COLO829 (cell line): ENCODE data around the gene OVAAL.
"Not testable (repeated sequence)": the region's sequence is repeated elsewhere in the genome, so short reads cannot be mapped to it uniquely, and the experiment has no call there.

Source experiments
- DNase-seq: peaks from one replicate; pipeline ENCODE4 v3.0.0; 2012; ENCODE audit warnings: low spot score

OVAAL gene

DNA sequence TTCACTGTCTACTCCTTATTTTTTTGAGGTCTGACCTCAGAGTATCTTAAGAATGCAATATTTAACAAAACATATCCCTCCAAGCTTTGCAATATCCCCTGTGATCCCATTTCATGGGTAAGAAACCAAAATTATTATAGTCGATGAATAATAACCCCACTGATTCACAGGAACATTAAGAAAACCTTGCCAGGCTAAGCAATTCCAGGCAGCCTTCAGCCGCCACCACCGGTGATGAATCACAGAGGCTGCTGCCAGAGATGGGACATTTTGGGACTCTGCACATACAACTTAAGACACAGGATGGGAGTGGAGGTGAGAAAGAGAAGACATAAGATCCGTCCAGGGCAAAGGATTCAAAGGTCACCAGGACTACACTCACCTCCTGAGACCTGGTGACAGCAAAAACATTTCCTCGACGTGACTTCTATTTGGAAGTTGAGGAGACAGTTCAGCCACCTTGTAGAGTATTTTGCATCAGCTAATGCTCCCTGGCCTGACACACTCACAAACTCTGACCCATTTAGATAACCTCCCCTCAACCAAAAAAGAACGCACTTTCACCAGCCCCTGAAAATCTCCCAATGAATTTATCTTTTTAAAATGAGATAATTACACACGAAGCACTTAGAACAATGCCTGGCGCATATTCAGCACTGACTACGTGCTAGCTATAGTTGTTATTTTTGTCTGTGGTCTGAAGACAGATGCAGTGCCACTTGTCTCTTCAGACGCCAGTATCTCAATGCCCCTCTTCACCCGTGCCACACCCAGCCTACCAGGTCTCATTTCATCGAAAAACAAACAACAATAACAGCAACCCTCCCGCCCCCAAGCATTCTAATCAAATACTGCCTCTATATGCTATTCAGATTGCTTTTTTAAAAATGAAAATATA is 17.8 kb upstream of the OVAAL start:
- DNase-seq, result no peak

DNA sequence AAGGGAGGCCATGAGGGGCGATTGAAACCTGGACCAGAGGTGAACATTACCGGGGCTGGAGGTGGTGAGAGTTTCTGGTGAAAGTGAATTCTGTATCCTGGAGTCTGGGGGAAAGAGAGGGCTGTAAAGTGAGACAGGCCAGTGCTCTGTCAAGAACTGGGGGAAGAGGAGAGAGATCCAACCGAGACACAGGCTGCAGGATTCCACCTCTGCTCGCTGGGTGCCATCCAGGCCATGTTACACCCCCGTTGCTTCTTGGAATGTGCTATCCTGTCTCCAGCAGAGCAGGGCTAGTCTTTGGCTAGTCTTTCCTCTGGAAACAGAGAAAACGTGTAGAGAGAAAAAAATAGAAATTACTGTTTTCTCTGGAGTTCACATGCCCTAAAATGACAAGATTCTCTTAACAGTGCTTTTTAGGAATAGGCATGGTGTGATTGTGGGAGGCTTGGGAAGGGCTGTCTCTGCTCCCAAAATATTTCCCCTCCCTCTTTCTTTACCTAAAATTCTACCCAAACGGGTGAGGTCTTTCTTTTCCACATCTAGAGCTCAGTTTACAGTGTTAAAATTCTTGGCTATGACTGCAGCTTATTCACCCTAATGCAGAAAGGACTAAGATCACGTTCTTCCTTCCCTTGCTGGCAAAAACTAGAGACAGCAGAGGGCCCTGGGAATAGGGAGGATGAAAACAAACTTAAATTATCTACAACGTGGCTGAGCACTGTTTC is 16.5 kb upstream of the OVAAL start:
- no peak for DNase-seq

- no peak for DNase-seq
These were observed 16.0 kb upstream of the OVAAL start for GRCh38 chr1:180542838-180543145.

GRCh38 chr1:180544050-180544449 is 14.7 kb upstream of the OVAAL start:
- DNase-seq, result no peak

GRCh38 chr1:180545991-180546390 is 12.8 kb upstream of the OVAAL start:
- no peak for DNase-seq

DNA sequence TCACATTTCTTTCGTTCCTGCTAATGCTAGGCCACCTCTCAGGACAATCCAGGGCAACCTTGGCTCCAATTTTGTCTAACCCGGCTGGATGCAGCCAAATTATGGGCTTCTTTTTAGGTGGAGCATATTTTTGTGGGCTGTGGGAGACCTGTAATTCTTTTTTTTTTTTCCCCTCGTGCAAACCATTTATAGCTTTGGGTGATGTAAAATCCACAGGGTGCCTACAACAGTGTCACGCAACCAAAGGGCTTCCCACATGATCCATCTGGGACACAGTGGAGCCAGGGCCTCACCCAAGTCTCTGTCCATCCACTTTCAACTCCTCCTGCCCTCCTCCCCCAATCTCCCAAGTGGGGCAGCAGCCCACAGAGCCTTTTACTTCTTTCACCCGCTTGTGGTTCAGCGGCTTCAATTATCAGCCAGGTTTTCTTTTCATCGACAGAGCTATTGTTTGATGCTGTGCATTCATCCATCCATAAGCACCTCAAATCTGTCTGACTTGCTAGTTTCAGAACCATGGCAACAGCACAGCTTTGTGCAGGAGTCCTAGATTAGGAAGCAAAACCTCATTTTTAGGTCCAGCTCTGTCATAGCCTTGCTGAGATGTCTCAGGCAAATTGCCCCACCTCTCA is 10.0 kb upstream of the OVAAL start:
- DNase-seq, result no peak

DNA sequence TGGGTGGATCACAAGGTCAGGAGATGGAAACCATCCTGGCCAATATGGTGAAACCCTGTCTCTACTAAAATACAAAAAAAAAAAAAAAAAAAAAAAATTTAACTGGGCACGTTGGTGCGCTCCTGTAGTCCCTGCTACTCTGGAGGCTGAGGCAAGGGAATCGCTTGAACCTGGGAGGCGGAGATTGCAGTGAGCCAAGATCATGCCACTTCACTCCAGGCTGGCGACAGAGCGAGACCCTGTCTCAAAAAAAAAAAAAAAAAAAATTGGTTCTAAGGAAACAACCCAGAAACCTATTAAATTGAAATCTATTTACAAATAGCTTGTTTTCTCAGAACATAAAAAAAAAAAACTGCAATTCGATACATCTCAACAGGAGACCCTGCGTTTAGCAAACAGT is 9.0 kb upstream of the OVAAL start:
- not testable (repeated sequence) for DNase-seq

DNA sequence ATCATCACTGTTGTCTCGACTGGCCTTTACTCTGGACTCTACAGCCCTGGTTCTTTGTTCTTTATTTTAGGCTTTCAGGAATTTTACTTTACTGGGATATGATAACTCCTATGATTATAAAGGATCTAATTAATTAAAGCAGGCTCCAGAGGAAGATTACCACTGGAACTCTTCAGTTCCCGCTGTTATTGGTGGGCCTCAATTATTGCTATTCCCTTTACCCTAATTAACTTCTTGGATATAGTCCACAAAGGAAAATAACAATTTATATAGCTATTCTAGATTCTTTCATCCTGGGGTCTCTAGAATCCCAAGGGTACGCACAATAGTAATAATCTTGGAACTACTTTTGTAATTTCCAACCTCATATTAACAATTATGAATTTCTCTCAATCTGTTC is 8.5 kb upstream of the OVAAL start:
- DNase-seq, result no peak

GRCh38 chr1:180551997-180552396 is 6.8 kb upstream of the OVAAL start:
- no peak for DNase-seq

DNA sequence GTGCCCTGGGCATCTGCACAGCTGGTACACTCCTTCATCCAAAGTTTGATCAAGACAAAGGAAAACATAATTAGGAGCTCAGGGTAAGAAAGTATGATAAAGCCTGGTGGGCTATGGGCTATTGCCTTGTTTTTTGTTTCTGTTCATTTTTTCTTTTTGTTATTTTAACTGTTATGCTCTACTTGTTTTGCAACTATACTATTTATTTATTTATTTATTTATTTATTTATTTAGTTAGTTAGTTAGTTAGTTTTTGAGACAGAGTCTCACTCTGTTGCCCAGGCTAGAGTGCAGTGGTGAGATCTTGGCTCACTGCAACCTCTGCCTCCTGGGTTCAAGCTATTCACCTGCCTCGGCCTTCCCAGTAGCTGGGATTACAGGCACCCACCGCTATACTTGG is 5.7 kb upstream of the OVAAL start:
- DNase-seq, result not testable (repeated sequence)

DNA sequence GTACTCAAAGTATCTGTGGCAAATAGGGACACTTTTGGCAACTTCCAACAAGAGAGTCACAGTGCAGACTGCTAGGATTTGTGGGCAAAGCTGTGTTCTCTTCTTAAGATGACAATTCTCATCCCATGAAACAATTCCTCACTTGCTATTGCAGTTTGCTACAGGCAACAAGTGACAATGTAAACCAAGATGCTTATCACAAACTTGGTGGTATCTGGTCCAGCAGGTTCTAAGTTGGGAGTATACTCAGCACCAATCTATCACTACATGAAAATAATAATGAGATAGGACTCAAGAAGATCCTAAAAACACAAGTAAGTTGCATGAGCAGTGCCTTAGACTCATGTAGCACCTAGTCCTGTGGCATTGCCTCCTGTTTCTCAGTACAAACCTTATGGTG is 3.4 kb upstream of the OVAAL start:
- DNase-seq, result no peak

DNA sequence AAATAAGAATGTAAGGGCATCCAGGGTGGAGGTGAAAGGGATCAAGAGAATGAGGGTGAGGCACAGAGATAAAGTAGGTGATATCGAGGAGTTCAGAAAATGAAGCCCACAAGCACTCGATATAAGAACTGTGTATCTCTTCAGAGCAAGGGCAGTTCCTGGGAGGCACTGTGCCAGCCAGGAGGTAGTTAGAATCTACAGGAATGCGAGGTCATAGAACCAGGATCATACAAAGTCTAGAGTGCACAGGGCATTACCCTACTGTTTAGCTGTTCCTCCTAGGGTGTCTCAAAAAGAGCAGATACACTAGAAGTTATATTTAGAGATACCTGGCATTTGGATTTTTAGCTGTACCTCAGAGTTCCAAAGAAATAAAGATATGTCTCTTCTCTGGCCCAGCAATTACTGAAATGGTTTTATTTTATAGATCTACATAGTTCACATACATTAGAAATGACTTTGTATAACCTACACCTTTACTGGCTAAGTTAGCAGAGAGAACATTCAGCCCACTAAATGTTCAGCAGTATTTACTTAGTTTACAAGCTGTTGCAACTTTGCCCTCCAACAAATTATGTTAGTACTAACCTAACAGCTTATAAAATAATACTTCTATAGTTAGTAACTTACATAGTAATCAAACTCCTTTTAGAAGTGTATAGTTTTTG is 1.6 kb downstream of the OVAAL start:
- no peak for DNase-seq

DNA sequence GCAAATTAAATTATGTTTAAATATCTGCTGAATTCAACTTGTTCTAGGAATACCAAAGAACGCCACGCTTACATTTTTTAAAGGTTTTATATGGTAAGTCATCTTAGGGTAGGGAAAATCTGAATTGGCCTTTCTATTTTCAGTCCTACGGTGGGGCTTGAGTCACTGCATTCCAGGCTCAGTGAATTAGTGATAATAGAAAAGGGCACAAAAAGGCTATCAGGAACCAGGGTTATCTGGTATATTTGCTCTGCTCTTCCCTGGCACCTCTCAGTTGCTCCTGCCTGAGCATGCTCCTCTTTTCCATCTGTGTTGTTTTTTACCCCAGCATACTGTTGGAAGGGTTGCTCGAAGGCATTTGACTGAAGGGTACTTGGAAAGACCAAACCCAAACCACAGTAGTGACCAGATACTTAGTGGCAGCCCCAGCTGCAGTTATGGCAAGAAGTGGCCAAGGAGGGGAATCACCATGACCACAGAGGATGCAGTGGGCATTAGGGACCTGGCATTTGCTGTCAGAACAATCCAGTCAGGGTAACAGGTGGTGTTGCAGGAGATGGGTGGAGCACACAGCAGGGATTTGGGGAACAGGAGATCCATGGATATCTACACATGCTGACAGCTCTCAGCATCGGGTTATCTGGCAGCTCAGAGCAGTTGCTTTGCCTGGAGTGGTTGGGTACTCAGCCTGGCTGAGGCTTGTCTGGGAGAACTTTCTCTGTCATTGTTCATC is 2.3 kb downstream of the OVAAL start:
- DNase-seq, result no peak

- DNase-seq, result no peak
These were observed 3.9 kb downstream of the OVAAL start for GRCh38 chr1:180562640-180563025.

GRCh38 chr1:180563026-180563827 is 4.5 kb downstream of the OVAAL start:
- no peak for DNase-seq

- DNase-seq, result no peak
These were observed 6.5 kb downstream of the OVAAL start for GRCh38 chr1:180565121-180565871.

DNA sequence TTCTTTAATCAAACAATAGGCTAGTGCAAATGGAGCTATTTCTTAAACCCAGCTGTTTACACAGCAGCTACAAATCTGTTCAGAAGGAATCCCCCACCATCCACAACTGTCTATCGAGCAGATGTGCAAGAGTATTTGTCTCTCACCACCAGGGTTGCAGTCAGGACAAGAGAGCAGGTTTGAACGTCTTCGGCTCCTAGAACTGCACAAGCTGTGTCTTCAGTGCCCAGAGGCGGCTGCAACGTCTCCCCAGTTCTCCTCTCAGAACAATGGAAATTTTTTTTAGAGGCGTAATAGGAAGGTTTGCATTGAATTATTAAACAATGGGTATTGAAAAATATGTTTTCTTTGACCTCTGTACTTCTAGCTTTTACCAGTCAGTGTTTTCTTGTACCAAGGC is 7.3 kb downstream of the OVAAL start:
- DNase-seq, result no peak

DNA sequence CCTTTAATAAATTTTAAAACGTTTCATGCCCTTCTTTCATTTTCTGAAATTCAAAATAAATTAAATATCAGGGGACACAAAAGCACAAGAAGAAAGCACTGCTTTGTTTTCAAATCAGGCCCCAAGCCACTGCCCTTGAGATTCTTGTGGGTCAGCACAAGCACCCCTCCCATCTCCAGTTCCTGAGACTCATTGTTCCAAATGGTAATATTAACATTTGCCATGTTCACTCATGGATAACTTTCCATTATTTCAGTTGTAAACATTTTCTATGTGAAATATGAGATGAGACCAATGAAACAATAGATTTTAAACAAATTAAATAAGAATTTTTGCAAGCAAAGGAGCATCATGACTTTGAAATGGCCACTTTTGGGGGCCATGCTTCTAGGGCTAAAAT is 7.7 kb downstream of the OVAAL start:
- DNase-seq, result no peak

- no peak for DNase-seq
These were observed 8.9 kb downstream of the OVAAL start for GRCh38 chr1:180567654-180568053.

GRCh38 chr1:180568184-180568583 is 9.4 kb downstream of the OVAAL start:
- no peak for DNase-seq
